ENCODE data around the gene TBX15.
A peak's percentile ranks its signal among the peaks of the same experiment; 100 is the strongest.

Gene TBX15

DNA sequence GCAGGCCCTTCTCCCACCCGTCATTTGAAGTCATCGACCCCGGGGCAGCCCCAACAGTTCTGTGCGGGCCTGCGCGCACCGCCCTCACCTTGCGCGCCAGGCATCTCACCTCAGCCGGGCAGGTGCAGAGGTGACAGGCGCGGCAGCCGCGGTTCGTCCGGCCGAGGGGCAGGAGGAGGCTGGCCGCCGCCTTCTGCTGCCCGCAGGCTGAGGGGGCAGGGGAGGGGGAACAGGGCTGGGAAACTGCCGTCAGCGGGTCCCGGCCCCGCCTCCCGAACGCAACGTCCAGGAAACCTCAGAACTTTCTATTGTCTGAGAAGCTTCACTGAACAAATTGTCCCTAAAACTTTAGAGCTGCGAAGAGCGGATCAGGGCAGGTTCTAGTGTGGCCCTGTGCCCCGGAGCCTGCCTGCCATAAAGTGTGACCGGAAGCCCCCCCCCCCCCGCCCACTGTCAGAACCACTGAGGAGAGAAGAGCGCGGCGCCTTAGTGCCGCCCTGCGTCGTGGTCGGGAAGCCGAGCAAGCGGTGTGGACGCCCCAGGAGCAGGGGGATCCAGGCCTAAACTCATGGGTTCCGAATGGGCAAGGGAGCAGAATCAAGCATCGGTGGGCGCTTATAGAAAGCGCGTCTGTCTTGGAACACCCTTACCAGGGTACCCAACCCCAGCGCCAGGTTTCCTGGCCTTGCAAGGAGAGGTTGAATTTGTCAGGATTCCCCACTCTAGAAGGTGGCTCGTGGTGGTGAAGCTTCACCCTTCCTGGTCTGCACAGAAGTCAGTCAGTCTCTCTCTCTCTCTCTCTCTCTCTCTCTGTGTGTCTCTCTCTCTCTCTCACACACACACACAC is 13.3 kb upstream of the TBX15 start:
- DNase-seq, result no peak

DNA sequence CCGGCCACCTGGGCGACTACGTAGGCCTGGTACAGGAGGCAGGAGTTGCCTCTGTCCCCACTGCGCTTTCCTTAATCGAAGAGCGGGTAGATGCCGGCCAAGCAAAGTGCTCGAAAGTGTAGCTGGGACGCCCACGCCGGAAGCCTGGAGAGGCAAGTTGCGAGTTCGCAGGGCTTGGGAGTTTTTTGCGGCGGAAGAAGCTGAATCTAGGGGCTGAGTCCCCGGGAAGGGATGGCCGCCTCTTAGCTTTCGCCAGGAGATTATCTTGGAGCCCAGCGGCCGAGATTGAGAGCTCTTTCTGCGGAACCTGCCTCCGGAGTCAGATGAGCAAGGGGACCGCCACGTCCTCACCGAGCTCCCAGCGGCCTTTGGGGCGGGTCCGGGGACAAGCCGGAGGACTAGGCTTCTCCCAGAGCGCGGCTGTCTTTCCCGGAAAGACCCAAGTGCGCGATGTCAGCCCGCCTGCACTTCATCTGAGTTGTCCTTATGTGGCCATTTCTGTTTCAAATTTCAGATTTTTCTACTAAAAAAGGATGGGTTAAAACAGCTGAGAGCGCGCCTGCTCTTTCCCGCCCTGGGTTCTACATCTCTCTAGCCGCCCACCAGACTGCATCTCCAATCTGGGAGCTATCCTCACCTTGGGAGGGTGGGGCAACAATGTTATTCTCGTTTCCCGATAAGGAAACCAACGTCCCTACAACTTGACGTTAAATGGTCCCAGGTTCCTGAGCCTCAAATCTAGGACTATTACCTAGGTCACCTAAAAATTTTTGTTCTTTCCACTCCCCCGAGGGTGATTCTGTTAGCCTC is 12.4 kb upstream of the TBX15 start:
- DNase-seq, result peak; percentile 45

DNA sequence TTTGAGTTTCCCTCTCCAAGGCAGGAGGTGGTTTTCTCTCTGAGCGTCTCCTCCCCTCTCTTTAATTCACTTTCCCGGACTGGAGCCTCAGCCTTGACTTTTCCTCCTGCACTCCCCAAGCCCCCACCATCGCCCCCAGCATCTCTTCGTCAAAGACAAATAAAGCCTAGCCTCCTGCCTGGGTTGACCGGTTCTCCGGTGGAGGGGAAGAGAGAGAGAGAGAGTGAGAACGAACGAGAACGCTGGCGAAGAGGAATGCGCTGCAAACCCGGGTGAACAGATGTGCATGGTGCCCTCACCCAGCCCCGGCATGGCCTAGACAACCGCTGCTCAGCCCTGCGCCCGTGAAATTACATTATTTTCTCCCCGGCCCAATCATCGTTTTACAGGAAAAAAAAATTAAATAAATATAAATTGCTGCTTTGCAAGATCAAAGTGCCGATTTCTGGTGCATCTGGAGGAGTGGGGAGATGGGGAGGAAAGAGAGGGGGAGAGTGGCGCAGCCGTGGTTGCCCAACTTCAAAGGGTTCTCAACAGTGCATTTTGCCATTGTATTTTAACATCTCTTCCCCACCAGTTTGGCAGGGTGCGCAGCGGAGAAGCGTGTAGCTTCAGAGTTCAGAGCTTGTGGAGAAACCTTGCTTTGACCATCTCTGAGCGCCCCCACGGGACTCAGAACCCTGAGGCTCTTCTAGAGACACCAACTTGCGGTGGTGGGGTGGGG is 11.4 kb upstream of the TBX15 start:
- no peak for DNase-seq

DNA sequence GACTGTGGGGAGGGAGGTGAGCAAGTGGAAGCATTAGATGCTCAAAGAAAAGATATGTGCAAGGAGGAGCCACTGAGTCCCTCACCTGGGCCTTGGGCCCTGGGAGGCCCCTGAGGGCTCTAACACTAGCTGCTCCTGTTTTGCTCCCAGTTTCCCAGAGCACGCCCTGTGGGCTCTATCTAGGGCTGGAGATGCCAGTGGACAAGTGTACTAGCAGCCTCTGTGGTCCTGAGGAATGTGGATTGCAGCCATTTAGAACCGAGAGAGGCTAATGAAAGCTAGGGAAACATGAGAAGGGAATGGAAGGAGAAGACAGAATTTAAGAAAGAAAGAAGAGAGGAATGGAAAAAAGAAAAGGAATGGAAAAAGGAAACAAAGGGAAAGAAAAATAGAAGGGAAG is 10.0 kb upstream of the TBX15 start:
- no peak for DNase-seq

DNA sequence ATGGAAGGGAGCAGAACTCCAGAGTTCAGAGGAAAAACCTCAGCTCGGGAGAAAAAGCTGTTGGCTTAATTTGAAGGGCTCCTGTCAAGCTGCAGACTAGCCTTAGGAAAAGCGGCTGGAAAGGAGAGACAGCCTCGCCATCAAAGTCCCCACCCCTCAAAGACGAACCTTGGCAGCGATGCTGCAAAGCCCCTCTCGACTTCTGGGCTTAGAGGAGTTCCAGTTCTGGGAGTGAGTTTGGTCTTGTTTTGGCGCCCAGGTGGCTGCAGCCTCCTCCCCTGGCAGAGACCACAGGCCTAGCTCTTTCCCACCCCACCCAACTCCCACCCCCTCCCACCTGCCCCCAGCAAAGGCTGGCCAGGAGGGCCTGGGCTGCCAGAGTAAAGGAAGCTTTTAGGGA is 9.1 kb upstream of the TBX15 start:
- DNase-seq, result no peak

DNA sequence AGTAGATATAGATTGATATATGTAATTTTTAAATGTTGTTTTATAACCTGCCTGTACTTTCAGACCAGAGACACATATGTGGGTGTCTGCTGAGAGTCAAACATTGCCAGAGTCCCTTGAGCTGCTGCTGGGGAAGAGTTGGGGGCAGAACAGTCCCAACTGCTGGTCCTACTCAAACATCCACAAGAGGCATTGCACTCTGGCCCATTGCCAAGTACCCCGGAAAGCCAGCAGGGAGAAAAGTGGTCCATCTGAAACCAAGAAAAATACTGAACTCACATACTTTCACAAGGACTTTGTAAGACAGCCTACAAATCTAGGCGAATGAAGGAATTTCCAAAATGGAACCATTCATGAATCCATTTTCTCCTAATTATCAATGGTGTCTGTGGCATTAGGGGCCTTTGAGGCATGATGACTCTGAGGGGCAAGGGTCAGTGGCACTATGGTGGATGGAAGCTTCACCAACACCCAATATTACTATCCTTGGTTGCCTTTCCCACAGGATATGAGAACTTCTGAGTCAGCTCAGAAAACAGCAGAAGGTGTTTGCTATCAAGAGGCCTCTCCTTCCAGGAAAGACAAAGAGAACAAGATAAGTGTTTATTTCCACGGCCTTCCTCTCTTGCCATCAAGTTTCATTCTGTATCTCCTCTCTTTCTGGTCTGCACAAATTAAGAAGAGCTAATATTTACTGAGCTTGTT is 7.3 kb upstream of the TBX15 start:
- no peak for DNase-seq

DNA sequence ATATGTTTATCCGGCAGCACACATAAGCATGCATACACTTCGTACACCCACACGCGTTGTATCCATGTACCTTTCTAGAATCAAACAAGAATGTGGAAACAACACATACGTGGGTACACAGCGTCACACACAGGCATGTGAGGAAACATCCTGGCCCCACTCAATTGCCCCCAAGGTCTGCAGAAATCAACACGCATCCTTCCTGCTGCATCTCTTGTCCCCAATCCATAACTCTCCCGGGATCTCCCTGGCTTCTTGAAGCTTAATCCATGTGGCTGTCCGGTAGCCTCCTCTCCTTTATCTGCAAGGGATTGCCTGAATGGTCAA is 5.5 kb upstream of the TBX15 start:
- DNase-seq, result no peak

DNA sequence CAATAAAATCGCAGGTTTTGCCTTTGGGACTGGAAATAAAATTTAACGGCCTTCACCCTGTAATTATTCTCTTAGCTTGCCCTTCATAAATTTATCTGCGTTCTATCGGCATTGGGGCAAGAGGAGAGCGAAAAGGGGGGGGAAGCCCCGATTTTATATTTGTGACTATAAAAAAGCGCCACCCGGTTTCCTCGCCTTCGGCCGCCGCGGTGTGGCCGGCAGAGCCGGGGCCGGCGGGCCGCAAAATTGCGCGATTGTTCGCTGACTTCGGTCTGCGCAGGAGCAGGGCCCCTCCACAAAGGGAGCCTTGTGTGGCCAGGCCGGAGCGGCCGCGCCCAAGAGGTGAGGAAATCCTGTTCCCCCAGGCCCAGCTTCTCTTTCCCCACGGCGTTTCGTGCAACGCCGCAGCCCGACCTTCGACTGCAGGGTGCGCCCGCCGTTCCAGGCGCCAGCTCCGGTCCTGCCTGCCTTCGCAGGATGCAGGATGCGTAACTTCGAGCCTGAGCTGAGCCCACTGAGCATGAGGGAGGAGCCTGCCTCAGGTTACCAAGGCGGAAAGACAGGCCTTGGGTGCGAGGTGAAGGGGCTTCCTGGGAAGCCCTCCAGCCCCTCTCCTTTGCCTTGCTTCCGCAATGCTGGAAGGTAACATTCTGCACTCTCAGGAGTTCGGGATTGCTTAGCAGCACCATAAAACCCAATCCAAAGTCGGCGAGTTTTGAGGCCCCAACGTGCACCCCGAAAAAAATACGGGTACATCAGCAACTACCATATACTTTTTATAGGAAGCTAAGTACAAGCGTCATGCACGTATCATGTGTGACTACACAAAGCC is 4.9 kb upstream of the TBX15 start:
- no peak for DNase-seq

DNA sequence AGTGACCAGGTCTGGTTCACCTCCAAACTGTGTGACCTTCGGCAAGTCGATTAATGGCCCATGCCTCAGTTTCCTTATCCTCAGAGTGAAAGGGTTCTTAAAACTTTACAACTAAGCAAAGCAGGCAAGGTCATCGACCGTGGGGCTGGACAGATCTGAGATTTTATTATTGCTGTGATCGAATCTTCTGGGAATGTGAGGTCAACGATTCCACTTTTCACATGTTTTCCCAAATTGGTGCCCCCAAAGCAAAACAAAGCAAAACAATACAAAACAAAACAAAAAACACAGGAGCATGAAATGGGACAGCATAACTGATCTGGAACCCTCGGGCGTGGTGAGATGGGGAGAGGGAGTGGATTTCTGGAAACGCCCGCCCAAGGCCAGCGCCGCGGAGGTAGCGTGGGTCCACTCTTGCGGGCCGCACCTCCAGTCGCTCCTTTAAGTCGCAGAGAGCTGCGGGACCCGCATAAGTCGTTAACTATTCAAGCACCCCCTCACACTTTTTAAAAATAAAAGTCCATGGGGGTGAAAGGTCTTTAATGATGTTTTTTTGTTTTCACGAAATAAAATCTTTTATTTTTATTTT is 4.2 kb upstream of the TBX15 start:
- no peak for DNase-seq

DNA sequence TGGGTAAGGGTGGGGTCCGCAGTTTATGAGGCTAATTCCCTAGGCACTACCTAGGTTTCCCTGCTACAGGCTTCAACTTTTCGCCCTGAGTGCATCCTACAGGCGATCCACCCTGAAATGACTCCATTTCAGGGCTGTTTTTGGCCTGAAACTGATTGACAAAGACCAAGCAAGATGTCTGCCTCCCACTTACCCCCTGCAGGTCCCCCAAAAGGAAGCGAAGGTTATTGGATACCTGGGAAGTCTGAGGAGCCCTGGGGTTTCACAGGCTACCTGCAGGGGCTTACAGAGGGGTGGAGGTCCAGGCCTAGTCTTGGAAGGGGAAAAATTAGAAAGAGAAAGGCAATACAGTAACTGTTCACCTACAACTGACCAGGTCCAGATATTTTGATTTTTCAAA is 3.3 kb upstream of the TBX15 start:
- DNase-seq, result no peak

DNA sequence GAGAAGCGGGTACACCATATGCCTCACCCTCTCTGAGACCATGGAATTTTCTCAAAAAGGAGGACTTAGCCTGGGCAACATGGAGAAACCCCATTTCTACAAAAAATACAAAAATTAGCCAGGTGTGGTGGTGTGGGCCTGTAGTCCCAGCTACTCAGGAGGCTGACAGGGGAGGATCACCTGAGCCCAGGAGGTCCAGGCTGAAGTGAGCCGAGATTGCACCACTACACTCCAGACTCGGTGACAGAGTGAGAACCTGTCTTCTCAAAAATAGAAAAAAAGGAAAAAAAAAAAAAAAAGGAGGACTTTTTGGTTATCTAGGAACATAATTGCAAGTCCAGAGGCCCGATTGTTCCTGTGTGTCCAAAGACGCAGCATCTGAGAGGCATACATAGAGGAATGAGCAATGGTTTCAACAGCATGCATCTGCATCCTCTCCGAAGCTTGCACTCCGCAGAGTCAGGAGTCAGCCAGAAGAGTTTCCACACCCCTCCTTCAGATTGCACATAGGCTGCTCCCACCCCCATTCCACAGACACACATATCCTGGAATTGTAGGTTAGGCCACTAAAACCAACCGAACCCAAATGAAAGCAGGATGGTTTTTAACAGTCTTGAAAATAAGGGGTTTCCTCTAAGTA is 2.5 kb upstream of the TBX15 start:
- DNase-seq, result no peak

DNA sequence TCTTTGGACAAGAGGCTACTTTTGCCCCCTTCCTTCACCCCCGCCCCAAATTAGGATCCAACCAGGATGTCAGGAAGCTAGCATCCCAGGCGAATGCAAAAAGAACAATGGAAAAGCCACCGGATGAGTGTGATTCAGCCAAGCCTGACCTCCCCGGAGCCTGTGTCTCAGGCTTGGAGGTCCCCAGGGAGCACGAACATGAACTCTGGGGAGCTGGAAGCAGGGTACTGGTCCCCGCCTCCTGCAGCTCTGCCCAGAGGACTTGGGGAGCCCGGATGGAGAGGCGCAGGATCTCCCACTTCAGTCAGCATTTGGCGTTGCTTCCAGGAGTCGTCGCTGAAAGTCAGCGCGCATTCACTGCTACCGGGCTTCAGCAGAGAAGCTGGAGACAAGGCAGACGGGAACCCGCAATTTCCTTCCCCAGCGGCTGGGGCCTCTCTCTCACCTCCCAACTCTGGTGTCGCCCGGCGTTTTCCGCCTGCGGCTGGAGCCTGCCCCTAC is 1.8 kb upstream of the TBX15 start:
- DNase-seq, result no peak

DNA sequence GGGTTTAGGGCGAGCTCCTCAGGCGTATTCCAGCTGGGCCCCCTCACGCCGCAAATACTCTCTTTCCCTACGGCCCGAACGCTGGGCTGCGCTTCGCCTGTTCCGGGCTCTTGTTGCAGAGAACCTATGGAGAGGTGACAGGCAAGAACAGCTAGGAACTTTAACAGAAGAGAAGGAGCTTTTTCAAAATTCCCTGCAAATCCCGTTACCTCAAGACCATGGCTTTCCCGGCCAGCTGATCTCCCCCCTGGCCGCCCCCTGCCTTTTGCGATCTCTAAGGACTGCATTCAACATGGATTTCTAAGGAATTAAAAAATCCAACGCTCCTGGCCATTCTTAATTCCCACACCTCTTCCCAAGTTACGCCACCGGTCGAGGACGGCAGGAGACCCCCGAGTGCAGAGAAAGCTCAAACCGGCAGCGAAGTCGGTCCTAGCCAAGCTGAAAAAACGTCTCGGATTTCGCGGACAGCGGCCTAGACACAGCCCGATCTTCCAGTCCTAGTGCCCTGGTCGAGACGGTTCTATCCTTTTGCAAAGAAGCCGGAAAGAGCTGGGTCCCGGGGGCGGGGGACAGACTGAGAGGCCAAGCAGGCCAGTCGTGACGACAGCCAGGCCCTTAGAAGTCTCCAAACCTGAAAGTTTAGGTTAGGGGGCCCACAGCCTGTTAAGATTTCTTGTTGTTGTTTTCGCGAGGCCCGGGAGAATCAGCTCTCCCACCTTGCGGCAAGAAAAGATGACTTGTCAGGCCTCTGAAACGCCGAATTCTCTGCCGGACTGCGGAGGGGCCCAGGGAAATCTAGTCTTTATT is 1.1 kb upstream of the TBX15 start:
- DNase-seq, result no peak

DNA sequence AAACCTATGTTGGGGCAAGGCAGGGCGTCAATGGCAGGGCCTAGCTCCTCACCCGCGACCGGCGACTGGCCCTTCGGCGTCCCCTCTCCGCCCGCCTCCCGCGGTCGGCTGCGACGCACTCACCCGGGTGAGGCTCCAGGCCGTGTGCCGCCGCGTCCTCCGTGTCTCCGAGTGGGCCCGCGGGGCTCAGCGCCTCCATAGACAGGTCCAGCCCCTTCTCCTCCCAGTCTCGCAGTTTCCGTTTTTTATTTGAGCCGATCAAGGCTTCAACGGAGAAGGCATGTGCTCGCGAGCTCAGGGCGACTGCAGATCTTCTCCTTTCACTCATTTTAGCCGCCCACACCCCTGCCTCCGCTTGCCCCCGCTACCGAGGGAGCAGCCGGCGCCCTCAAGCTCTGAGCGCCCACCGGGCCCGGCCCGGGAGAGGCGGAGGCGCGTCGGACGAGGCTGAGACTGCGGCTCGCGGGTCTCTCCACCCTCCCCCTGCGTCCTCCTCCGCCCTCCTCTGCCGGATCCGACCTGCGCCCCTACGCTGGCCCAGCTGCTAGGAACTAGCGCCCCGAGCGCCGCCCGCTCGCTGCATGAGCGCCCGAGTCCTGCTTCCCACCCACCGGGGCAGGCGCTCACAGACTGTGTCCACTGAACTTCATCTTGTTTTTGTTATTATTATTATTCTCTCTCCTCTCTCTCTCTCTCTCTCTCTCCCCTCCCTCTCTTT is 516 bp downstream of the TBX15 start:
- DNase-seq, result peak; percentile 11

DNA sequence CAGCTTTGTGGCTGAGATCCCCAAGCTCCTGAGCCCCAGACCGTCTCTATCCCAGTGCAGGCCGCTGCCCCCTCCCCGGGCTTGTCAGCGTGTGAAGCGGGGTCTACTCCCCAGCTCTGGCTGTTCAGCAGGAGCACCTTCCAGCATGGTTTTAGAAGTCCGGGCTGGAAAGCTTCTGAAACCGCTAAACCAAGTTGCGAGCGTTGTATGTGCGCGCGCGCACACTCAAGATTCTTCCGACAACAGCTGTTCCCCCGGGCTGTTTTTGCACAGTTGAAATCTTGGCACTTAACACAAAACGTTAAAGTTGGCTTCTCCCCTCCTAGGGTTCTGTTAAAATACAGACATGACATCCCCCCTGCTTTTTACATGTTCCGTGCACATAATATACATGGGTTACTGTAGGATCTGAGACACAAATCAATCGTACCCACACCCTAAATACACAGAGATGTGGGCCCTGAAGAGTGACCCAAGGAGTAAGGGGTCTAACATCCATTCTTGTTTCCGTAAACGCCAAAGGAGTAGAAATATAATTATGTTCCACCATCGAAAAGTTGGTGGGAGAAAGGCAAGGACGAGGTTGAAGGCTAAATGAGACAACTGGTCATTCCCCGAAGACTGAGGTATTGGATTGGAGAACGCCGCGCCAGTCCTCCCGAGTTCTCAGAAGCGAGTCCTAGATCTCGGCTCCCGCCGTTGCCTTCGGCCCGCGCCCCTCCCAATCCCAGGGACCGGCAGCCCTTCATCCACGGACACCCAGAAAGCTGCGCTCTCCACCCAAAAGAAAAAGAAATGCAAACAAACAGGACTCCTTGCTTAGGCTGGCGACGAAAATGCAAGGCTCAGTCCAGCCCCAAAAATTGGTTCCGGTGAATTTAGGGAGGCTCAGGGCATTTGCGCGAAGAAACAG is 1.3 kb downstream of the TBX15 start:
- DNase-seq, result no peak

DNA sequence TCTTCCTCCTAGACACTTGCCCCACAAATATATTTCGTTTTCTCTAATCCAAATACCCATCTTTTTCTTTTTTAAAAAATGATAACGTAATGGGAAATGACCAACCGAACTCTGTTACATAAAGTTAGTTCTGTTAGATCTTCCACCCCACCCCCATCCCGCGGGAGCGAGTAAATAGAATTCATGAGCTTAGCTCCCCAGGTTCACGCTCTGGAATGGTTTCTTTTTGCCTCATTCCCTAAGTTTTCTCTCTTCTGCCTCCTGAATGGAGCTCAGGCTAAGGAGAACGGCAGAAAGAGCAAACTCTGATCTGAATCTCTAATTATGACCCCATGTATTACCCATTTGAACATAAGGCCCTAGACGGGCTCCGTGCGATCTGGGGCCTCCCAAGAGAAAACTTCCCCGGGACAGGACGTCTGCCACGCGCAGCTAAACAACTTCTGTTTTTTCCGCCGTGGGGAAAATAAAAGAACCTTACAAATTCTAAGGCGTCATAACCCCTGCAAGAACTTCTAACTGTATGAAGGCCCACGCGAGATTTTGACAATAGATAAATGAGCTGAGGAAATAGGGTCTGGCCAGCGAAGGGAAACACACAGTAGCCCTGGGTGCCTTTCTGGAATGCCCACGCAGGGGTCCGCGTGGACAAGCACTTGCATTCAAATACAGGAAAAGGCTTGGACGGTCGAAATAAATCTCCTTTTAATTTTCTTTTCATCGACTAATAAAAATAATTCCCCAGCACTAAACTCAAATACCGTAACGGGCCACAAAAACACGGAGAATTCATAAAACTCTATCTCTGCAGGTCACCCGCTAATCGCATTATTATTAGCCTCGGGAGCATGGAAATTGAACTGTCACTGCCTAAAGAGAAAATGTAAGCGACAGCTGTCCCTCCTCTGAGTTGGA is 2.2 kb downstream of the TBX15 start:
- DNase-seq, result no peak

Data from stimulated activated CD4-positive, alpha-beta T cell treated with anti-CD3 and anti-CD28 coated beads, Interleukin-15, amount 100 ng/mL, for 24 hours (primary cell).